GM21528 (cell line): ENCODE measurements around the gene STK24.
"Not testable (repeated sequence)": the region's sequence is repeated elsewhere in the genome, so short reads cannot be mapped to it uniquely, and the experiment has no call there.

Experiments used
- ATAC-seq: cut with Tn5 transposase; IDR thresholded peaks from one replicate; pipeline ENCODE4 v1.9.1; 2021; ENCODE audit warnings: mild to moderate bottlenecking, moderate library complexity; ENCODE audit not compliant: unreplicated experiment, low FRiP score

STK24 gene

GRCh38 chr13:98423417-98423816 lies 153.5 kb downstream of the STK24 start:
- no peak for ATAC-seq

- no peak for ATAC-seq
These were observed 154.9 kb downstream of the STK24 start for GRCh38 chr13:98422046-98422445.

- no peak for ATAC-seq
These were observed 156.2 kb downstream of the STK24 start for GRCh38 chr13:98420554-98421175.

GRCh38 chr13:98419786-98420553 lies 156.9 kb downstream of the STK24 start:
- no peak for ATAC-seq

- no peak for ATAC-seq
These were observed 160.5 kb downstream of the STK24 start for GRCh38 chr13:98416408-98416807.

GRCh38 chr13:98415326-98416070 lies 161.4 kb downstream of the STK24 start:
- ATAC-seq: no peak

GRCh38 chr13:98413796-98414195 lies 163.1 kb downstream of the STK24 start:
- ATAC-seq: no peak

GRCh38 chr13:98413278-98413677 lies 163.6 kb downstream of the STK24 start:
- ATAC-seq: not testable (repeated sequence)

- ATAC-seq: no peak
These were observed 165.2 kb downstream of the STK24 start for GRCh38 chr13:98411617-98412265.

GRCh38 chr13:98411013-98411412 lies 165.9 kb downstream of the STK24 start:
- no peak for ATAC-seq

GRCh38 chr13:98410612-98411011 lies 166.3 kb downstream of the STK24 start:
- no peak for ATAC-seq

- no peak for ATAC-seq
These were observed 167.6 kb downstream of the STK24 start for GRCh38 chr13:98409281-98409680.

- no peak for ATAC-seq
These were observed 169.3 kb downstream of the STK24 start for GRCh38 chr13:98407575-98407974.

- no peak for ATAC-seq
These were observed 169.9 kb downstream of the STK24 start for GRCh38 chr13:98406971-98407370.

- ATAC-seq: no peak
These were observed 170.5 kb downstream of the STK24 start for GRCh38 chr13:98406427-98406826.

GRCh38 chr13:98405690-98406344 lies 171.1 kb downstream of the STK24 start:
- ATAC-seq: no peak

- ATAC-seq: no peak
These were observed 171.8 kb downstream of the STK24 start for GRCh38 chr13:98405107-98405571.

- no peak for ATAC-seq
These were observed 173.8 kb downstream of the STK24 start for GRCh38 chr13:98403076-98403475.

GRCh38 chr13:98401934-98402333 lies 175.0 kb downstream of the STK24 start:
- ATAC-seq: no peak

GRCh38 chr13:98399756-98400155 lies 177.2 kb downstream of the STK24 start:
- no peak for ATAC-seq
